K562 (cell line): ENCODE results near the gene TMEM222. TPM values are rescaled to one million over a fixed set of nuclear protein-coding genes. Genes with fewer than 3 reads are reported as not detected.

ENCODE experiments used
- MTA3 ChIP-seq: fragments of 450-650 bp; formaldehyde crosslinking; IDR thresholded peaks from 2 replicates; pipeline ENCODE4 v1.6.1; 2017; ENCODE audit warnings: mild to moderate bottlenecking, borderline replicate concordance
- NUFIP1 ChIP-seq: fragments of 450-650 bp; IDR thresholded peaks from 2 replicates; pipeline ENCODE4 v1.6.1; 2018; ENCODE audit not compliant: partially characterized antibody
- PKNOX1 ChIP-seq: fragments of 450-650 bp; IDR thresholded peaks from 2 replicates; pipeline ENCODE4 v1.6.1; 2016
- RBBP5 ChIP-seq: fragments of 200-600 bp; sonication (generic); IDR thresholded peaks from 2 replicates; pipeline ENCODE4 v1.6.1; 2012; ENCODE audit warnings: borderline replicate concordance, mild to moderate bottlenecking, low read length, control low read depth, inconsistent platforms; ENCODE audit not compliant: insufficient read depth, poor library complexity, severe bottlenecking
- REST ChIP-seq, 2 experiments: fragments of 450-650 bp; formaldehyde crosslinking in 1 of 2; IDR thresholded peaks; 2 replicates each; pipeline versions ENCODE4 v1.4.0 to v1.6.1; 2014 to 2020; ENCODE audit warnings: mild to moderate bottlenecking in 2 of 2, borderline replicate concordance in 1 of 2, low read depth in 1 of 2
- TCF3 ChIP-seq: sonication (generic); formaldehyde crosslinking; IDR thresholded peaks from 2 replicates; pipeline ENCODE4 v1.4.0; 2020; ENCODE audit warnings: mild to moderate bottlenecking, missing genetic modification reagents
- VEZF1 ChIP-seq: fragments of 200-800 bp; sonication (Bioruptor generic); IDR thresholded peaks from 2 replicates; pipeline ENCODE4 v1.6.1; 2017; ENCODE audit warnings: missing genetic modification characterization, missing compliant biosample characterization
- ZBTB17 ChIP-seq: fragments of 450-650 bp; formaldehyde crosslinking; IDR thresholded peaks from 2 replicates; pipeline ENCODE4 v1.4.0; 2020; ENCODE audit warnings: mild to moderate bottlenecking
- ZBTB33 ChIP-seq: sonication (generic); formaldehyde crosslinking; IDR thresholded peaks from 2 replicates; pipeline ENCODE4 v1.8.1; 2023; ENCODE audit warnings: mild to moderate bottlenecking, missing genetic modification reagents
- ZNF124 ChIP-seq: sonication (generic); formaldehyde crosslinking; IDR thresholded peaks from 2 replicates; pipeline ENCODE4 v1.8.1; 2022; ENCODE audit warnings: missing genetic modification reagents
- ZNF311 ChIP-seq: fragments of 250-450 bp; sonication (Bioruptor Pico); IDR thresholded peaks from 2 replicates; pipeline ENCODE4 v1.4.0; 2020; ENCODE audit warnings: mild to moderate bottlenecking, moderate library complexity
- ZNF668 ChIP-seq: fragments of 250-450 bp; sonication (Bioruptor Pico); IDR thresholded peaks from 2 replicates; pipeline ENCODE4 v1.8.0; 2022; ENCODE audit warnings: mild to moderate bottlenecking, inconsistent platforms
- polyA plus RNA-seq, 8 experiments: library from polyadenylated mRNA; depleted of rRNA in 4 of 8; stranded (reverse) in 5 of 8; unstranded in 3 of 8; fragments of >200 nt; fragmentation: Nextera tagmentation in 2 of 8; fragmentation: Illumina TruSeq in 1 of 8; extraction: Ambion mirVana in 2 of 8; extraction: Trizol in 1 of 8; gene quantifications; 2 replicates each; pipeline versions ENCODE4 v1.2.1 to v1.2.3, GENCODE V29; 2011 to 2014; ENCODE audit warnings: inconsistent platforms in 1 of 8, missing spikeins in 1 of 8
- total RNA-seq, 7 experiments: library from RNA; depleted of rRNA in 6 of 7; stranded (reverse); fragments of >200 nt in 6 of 7; fragmentation: Illumina TruSeq in 2 of 7; extraction: Trizol in 2 of 7; gene quantifications; 2 replicates each; pipeline versions ENCODE4 v1.2.1 to v1.2.3, GENCODE V29; 2011 to 2021; ENCODE audit warnings: low replicate concordance in 1 of 7

Gene TMEM222
- total and polyA plus RNA-seq, 9 of the 15 experiments (the other 6 are each of a cell fraction or from before 2014, with no cell fraction given), result 6.9 to 48.0 (median 32.8) TPM

GRCh38 chr1:27365372-27366112 is 43.6 kb downstream of the TMEM222 start (continued):
- TF ChIP-seq REST (IDR thresholded peaks at IDR 0.05; ENCODE audit: borderline replicate concordance), result no peak
- TF ChIP-seq REST (CRISPR knock-in tag; IDR thresholded peaks at IDR 0.05; ENCODE audit: low read depth), result no peak
- no peak for TF ChIP-seq ZNF124
- TF ChIP-seq ZBTB33 (CRISPR knock-in tag), result no peak
- peak; percentile 49; the same call in 1 of the 2 replicates for TF ChIP-seq MTA3
- no peak for TF ChIP-seq ZNF311 (CRISPR knock-in tag)
- TF ChIP-seq TCF3, result no peak
- no peak for TF ChIP-seq NUFIP1
- peak; percentile 69 for TF ChIP-seq VEZF1 (CRISPR knock-in tag)
- TF ChIP-seq PKNOX1, result peak; percentile 13; the same call in 1 of the 2 replicates
- no peak for TF ChIP-seq ZBTB17
- no peak for TF ChIP-seq ZNF668 (CRISPR knock-in tag)
- no peak for TF ChIP-seq RBBP5
